Gastrocnemius medialis (tissue), 4 donors: Measurements from ENCODE around the gene WDHD1. TPM values are rescaled to one million over a fixed set of nuclear protein-coding genes. Genes with fewer than 3 reads are reported as not detected.

Experiments used
- ATAC-seq, 2 donors: fragments of 150-250 bp; one replicate each; pipeline ENCODE4 v1.9.1; 2016
- DNase-seq, 2 donors: peaks; one replicate each; pipeline ENCODE4 v3.0.0-alpha.2; 2019
- H3K27ac ChIP-seq, 4 donors: fragments of 200-600 bp; sonication (generic); 1 replicate in 1 of 4; 2 replicates in 3 of 4; pipeline ENCODE4 v1.5.1; 2016 to 2018; ENCODE audit warnings: mild to moderate bottlenecking in 2 of 4, moderate library complexity in 1 of 4
- H3K27me3 ChIP-seq, 3 donors: fragments of 200-600 bp; sonication (generic) in 2 of 3; 1 replicate in 1 of 3; 2 replicates in 2 of 3; pipeline versions ENCODE4 v1.5.1 to v1.6.0; 2016 to 2019; ENCODE audit warnings: mild to moderate bottlenecking in 1 of 3, moderate library complexity in 1 of 3
- H3K36me3 ChIP-seq, 2 donors: fragments of 200-600 bp; sonication (generic) in 1 of 2; one replicate each; pipeline ENCODE4 v1.5.1; 2017 to 2018
- H3K4me1 ChIP-seq, 2 donors: fragments of 200-600 bp; sonication (generic) in 1 of 2; one replicate each; pipeline ENCODE4 v1.5.1; 2016 to 2017; ENCODE audit warnings: mild to moderate bottlenecking in 2 of 2
- H3K4me3 ChIP-seq, 4 donors: fragments of 200-600 bp; sonication (generic) in 3 of 4; 1 replicate in 1 of 4; 2 replicates in 3 of 4; pipeline ENCODE4 v1.5.1; 2016 to 2019; ENCODE audit warnings: mild to moderate bottlenecking in 2 of 4
- H3K9me3 ChIP-seq, 3 donors: fragments of 200-600 bp; sonication (generic) in 2 of 3; 1 replicate in 1 of 3; 2 replicates in 2 of 3; pipeline ENCODE4 v1.5.1; 2016 to 2019
- POLR2A ChIP-seq, 2 donors: fragments of 450-650 bp; IDR thresholded peaks; one replicate each; pipeline ENCODE4 v1.6.1; 2017; ENCODE audit warnings: antibody characterized with exemption in 2 of 2, mild to moderate bottlenecking in 2 of 2, moderate library complexity in 2 of 2
- in situ Hi-C, 4 donors: fragments of 200-750 bp; cut with MboI; loops; one replicate each; pipeline versions ENCODE4 v1.15.0 to v1.8.0; 2017; ENCODE audit warnings: low sequenced_read_pairs in 4 of 4
- intact Hi-C: fragments of 100-400 bp; cut with DNase I; formaldehyde crosslinking; loops from one replicate; pipeline ENCODE4 v1.15.1; 2023; ENCODE audit warnings: low total_unique reads
- total RNA-seq, 4 donors: library from RNA; depleted of rRNA; stranded (reverse); fragments of >200 nt; gene quantifications; one replicate each; pipeline versions ENCODE4 v1.1.0 to v1.2.3, GENCODE V29; 2016
- TF ChIP-seq, protein P1 (sequence below), 5 experiments: fragments of 450-650 bp in 3 of 5; fragments of 200-600 bp in 2 of 5; sonication (generic) in 2 of 5; IDR thresholded peaks in 4 of 5; conservative IDR thresholded peaks in 1 of 5; 1 replicate in 4 of 5; 2 replicates in 1 of 5; pipeline ENCODE4 v1.5.1; 2016 to 2019; ENCODE audit warnings: antibody characterized with exemption in 5 of 5, mild to moderate bottlenecking in 3 of 5, moderate library complexity in 3 of 5

Gene WDHD1
- total RNA-seq, 4 donors from 2014 or later, result 0.72 to 1.2 (median 1.0) TPM

DNA sequence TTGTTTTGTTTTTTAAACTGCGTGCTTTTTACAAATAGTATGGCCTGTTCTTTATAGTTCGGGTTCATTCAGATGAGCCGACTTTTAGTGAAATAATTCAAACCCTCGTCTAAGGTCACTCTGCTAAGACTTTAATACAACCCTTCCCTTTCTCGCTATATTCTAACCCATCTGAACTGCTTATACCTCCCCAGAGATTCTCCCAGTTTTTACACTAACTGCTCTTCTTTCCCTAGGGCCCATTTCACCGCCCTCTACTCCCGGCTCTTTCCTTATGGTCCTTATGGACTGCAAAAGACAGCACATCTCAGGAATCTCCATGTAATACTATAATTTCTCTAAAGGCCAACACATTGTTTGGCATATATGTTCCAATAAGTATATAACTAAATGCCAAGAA lies 26.6 kb upstream of the WDHD1 start:
- Histone ChIP-seq H3K4me1 (peaks cover 17 to 31% of the 10 kb centered on the region in 2 donors), H3K36me3 (no peaks in the 10 kb centered on the region), H3K27ac (peak overlapping the region; percentile 98 to 100 (median 99)), H3K4me3 (no peak overlapping the region), H3K27me3 (no peaks in the 10 kb centered on the region), H3K9me3 (no peaks in the 10 kb centered on the region)
- intact Hi-C loops (loop anchor here (5.0 kb wide), 1 partner anchor 34 kb away; no protein-coding TSS in a partner anchor), in situ Hi-C loops (no loop called here)
- no peak for DNase-seq
- no peak for ATAC-seq
- TF ChIP-seq, protein P1, sequence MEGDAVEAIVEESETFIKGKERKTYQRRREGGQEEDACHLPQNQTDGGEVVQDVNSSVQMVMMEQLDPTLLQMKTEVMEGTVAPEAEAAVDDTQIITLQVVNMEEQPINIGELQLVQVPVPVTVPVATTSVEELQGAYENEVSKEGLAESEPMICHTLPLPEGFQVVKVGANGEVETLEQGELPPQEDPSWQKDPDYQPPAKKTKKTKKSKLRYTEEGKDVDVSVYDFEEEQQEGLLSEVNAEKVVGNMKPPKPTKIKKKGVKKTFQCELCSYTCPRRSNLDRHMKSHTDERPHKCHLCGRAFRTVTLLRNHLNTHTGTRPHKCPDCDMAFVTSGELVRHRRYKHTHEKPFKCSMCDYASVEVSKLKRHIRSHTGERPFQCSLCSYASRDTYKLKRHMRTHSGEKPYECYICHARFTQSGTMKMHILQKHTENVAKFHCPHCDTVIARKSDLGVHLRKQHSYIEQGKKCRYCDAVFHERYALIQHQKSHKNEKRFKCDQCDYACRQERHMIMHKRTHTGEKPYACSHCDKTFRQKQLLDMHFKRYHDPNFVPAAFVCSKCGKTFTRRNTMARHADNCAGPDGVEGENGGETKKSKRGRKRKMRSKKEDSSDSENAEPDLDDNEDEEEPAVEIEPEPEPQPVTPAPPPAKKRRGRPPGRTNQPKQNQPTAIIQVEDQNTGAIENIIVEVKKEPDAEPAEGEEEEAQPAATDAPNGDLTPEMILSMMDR (IDR thresholded peaks at IDR 0.05 in 4 of 5, conservative IDR thresholded peaks at IDR 0.05 in 1 of 5), result no peak
- TF ChIP-seq POLR2A (IDR thresholded peaks at IDR 0.05), result no peak

DNA sequence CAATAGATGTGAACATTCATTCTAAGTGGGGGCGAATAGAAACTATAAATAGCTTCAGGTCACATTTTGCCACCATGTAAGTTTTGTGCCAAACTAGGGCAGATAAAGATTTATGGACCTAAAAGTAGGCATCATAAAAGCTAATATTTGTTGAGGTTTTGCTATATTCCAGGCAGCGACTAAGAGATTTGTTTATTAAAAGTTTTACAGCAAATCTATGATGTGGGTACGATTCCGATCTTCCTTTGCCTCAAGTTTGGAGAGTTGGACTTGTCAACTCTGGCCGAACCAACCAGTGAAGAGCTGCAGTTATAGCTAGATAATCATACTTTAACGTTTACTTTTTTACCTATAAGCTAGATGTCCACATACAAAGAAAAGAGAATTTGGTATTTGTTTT lies 26.1 kb upstream of the WDHD1 start:
- TF ChIP-seq, protein P1 (IDR thresholded peaks at IDR 0.05 in 4 of 5, conservative IDR thresholded peaks at IDR 0.05 in 1 of 5), result no peak
- TF ChIP-seq POLR2A (IDR thresholded peaks at IDR 0.05), result no peak
- no peaks in the 10 kb centered on the region for H3K36me3 ChIP-seq
- H3K27ac ChIP-seq, result peak overlapping the region; percentile 98 to 100 (median 99)
- H3K4me1 ChIP-seq, result peaks cover 17 to 31% of the 10 kb centered on the region in 2 donors
- H3K9me3 ChIP-seq, result no peaks in the 10 kb centered on the region
- DNase-seq (no peak), ATAC-seq (no peak)
- intact Hi-C loops, result loop anchor here (5.0 kb wide), 1 partner anchor 34 kb away; no protein-coding TSS in a partner anchor
- H3K27me3 ChIP-seq, result no peaks in the 10 kb centered on the region
- peak overlapping the region in 2 of 4 donors; percentile 96 to 97 for H3K4me3 ChIP-seq
- in situ Hi-C loops, result no loop called here

DNA sequence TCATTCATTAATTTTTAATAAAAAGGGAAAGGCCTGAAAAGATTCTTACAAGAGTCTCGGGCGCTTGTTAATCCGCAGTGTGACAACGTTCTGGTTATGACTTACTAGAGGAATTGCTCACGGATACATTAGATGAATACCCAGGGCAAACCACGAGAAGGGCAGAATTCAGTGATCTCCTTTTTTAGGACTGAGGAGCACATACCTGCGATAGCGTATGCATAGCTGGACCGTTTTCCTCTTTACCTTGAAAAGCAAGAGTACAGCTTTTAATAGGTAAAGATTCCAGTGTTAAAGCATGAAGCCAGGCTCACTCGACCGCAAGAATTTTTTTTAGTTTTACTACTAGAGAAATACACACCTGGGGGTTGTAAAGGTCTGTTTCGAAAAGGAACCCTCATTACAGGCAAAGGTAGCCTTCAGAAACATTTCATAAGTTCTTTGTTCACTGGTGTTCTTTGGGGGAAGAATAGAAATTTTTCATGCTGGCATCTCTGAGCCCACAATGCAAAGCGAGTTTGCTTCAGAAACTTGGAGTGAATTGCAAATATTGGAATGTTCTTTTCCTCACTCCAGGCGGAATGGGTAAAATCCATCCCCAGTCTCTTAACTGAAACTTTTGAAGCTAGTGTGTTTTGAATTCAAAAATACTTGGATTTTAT lies 25.5 kb upstream of the WDHD1 start:
- Histone ChIP-seq H3K4me3 (peak overlapping the region; percentile 92 to 97 (median 96)), H3K27me3 (no peaks in the 10 kb centered on the region), H3K9me3 (no peaks in the 10 kb centered on the region), H3K27ac (peak overlapping the region; percentile 98 to 100 (median 99)), H3K36me3 (no peaks in the 10 kb centered on the region), H3K4me1 (peaks cover 17 to 31% of the 10 kb centered on the region in 2 donors)
- in situ Hi-C loops (no loop called here), intact Hi-C loops (loop anchor here (1.0 to 5.0 kb wide), 2 partner anchors 25 to 35 kb away; partner anchors contain the start of genes SOCS4 and WDHD1)
- ATAC-seq, result no peak
- TF ChIP-seq, protein P1 (IDR thresholded peaks at IDR 0.05 in 4 of 5, conservative IDR thresholded peaks at IDR 0.05 in 1 of 5), result no peak
- no peak for TF ChIP-seq POLR2A (IDR thresholded peaks at IDR 0.05)
- no peak for DNase-seq

DNA sequence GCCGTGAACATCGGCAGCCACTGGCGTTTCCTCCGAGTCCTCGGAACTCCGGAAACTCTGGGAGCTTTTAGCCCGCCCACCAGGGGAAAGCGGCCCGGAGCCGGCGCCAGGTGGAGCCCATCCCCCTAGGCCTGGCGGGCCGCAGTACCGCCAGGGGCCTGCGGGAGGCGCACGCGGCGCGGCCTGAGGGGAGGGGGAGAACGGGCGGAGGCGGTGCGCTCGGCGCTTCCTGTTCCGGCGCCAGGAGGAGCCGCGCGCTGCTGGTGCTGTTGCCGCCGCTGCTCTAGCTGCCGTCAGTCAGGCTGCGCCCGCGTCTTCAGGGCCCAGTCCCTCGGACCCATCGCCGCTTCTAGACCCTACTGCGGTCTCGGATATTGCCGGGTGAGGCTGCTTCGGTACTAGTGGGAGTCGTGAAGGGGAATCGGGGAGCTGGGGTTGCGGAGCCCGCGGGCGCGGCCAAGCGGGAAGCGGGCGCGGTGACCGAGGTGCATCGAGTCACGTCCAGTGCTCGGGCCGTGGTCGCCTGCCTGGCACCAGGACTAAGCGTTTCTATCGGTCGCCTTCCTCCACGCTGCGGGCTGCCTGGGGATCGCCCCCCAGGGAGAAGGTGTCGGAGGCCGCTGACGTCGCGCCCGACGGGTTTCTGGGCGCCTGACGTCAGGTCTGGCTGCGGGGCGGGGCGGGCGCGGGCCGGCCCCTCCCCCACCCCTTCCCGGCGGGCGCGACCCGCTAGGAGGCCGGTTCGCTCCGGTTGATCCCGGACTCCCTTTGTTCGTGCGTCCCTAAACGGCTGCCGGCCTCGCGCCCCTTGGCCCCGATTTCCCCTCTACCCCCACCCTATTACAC lies 24.7 kb upstream of the WDHD1 start, which contains the start of gene MAPK1IP1L:
Gene MAPK1IP1L (plus strand): TSS at position 225 of the 846 bp plus-strand sequence. CDS start 10,037 bp downstream, outside the sequence.
- peak within 1 kb of the TSS; percentile 98 to 100 (median 99) for H3K27ac ChIP-seq
- H3K4me3 ChIP-seq, result peak within 1 kb of the TSS; percentile 92 to 97 (median 96)
- no peaks in the 10 kb centered on the region for H3K36me3 ChIP-seq
- no peaks in the 10 kb centered on the region for H3K27me3 ChIP-seq
- H3K4me1 ChIP-seq, result peaks cover 17 to 31% of the 10 kb centered on the region in 2 donors
- DNase-seq (peak; percentile 76 to 86), ATAC-seq (peak; percentile 93 to 94)
- TF ChIP-seq POLR2A (IDR thresholded peaks at IDR 0.05), result peak; percentile 93 to 96
- TF ChIP-seq, protein P1 (IDR thresholded peaks at IDR 0.05 in 4 of 5, conservative IDR thresholded peaks at IDR 0.05 in 1 of 5), result peak; percentile 96 to 100 (median 100)
- H3K9me3 ChIP-seq, result no peaks in the 10 kb centered on the region
- intact Hi-C loops (loop anchor here (1.0 to 5.0 kb wide), 3 partner anchors 24 to 220 kb away; partner anchors contain the start of genes FBXO34, SOCS4 and WDHD1), in situ Hi-C loops (no loop called here)
